H9 (cell line): ENCODE measurements around the gene CHURC1. TPM values are rescaled to one million over a fixed set of nuclear protein-coding genes. Genes with fewer than 3 reads are reported as not detected.

Experiments used
- DNase-seq: peaks from one replicate; pipeline ENCODE4 v3.0.0-alpha.2; 2017
- H2AFZ ChIP-seq: one replicate; pipeline ENCODE4 v1.6.1; 2013; ENCODE audit warnings: mild to moderate bottlenecking, low read length, control low read depth, moderate library complexity
- H2AK5ac ChIP-seq: 2 replicates; pipeline ENCODE4 v1.6.1; 2013; ENCODE audit warnings: low read length, control low read depth, mixed read lengths; ENCODE audit not compliant: insufficient read length
- H2BK120ac ChIP-seq: one replicate; pipeline ENCODE4 v1.6.1; 2013; ENCODE audit warnings: low read depth, mild to moderate bottlenecking, low read length, control low read depth, inconsistent platforms; ENCODE audit not compliant: poor library complexity, severe bottlenecking
- H2BK12ac ChIP-seq: 2 replicates; pipeline ENCODE4 v1.6.1; 2013; ENCODE audit warnings: low read length, control low read depth, mixed read lengths, low read depth; ENCODE audit not compliant: insufficient read length
- H2BK15ac ChIP-seq: 2 replicates; pipeline ENCODE4 v1.6.1; 2013; ENCODE audit warnings: low read depth, low read length, control low read depth
- H2BK20ac ChIP-seq: one replicate; pipeline ENCODE4 v1.6.1; 2013; ENCODE audit warnings: low read depth, mild to moderate bottlenecking, low read length, control low read depth, inconsistent platforms; ENCODE audit not compliant: poor library complexity, severe bottlenecking
- H2BK5ac ChIP-seq: 2 replicates; pipeline ENCODE4 v1.6.1; 2013; ENCODE audit warnings: low read length, control low read depth, mixed read lengths; ENCODE audit not compliant: insufficient read length
- H3K14ac ChIP-seq: 2 replicates; pipeline ENCODE4 v1.6.1; 2013; ENCODE audit warnings: low read length, control low read depth; ENCODE audit not compliant: insufficient read depth
- H3K18ac ChIP-seq: 2 replicates; pipeline ENCODE4 v1.6.1; 2013; ENCODE audit warnings: low read depth, mild to moderate bottlenecking, mixed read lengths, low read length, control low read depth; ENCODE audit not compliant: insufficient read length
- H3K23ac ChIP-seq: 2 replicates; pipeline ENCODE4 v1.6.1; 2013; ENCODE audit warnings: low read length, control low read depth, mixed read lengths, low read depth; ENCODE audit not compliant: insufficient read length
- H3K23me2 ChIP-seq: 2 replicates; pipeline ENCODE4 v1.6.1; 2013; ENCODE audit warnings: low read depth, mild to moderate bottlenecking, mixed read lengths, low read length, control low read depth; ENCODE audit not compliant: insufficient read length, poor library complexity, severe bottlenecking
- H3K27ac ChIP-seq: 2 replicates; pipeline ENCODE4 v1.5.1; 2013; ENCODE audit warnings: low read length, control low read depth, mixed read lengths, low read depth; ENCODE audit not compliant: insufficient read length
- H3K27me3 ChIP-seq: 2 replicates; pipeline ENCODE4 v1.6.1; 2013; ENCODE audit warnings: low read length, control low read depth, inconsistent platforms; ENCODE audit not compliant: insufficient read depth
- H3K4ac ChIP-seq: 2 replicates; pipeline ENCODE4 v1.6.1; 2013; ENCODE audit warnings: low read depth, mild to moderate bottlenecking, control low read depth, inconsistent platforms, low read length, moderate library complexity
- H3K4me1 ChIP-seq: 2 replicates; pipeline ENCODE4 v1.6.1; 2013; ENCODE audit warnings: low read length, control low read depth, inconsistent platforms; ENCODE audit not compliant: insufficient read depth
- H3K4me2 ChIP-seq: 2 replicates; pipeline ENCODE4 v1.6.1; 2013; ENCODE audit warnings: low read length, control low read depth, mixed read lengths; ENCODE audit not compliant: insufficient read length, insufficient read depth
- H3K56ac ChIP-seq: 2 replicates; pipeline ENCODE4 v1.6.1; 2013; ENCODE audit warnings: low read depth, mild to moderate bottlenecking, mixed read lengths, low read length, control low read depth; ENCODE audit not compliant: insufficient read length
- H3K79me1 ChIP-seq: 2 replicates; pipeline ENCODE4 v1.6.1; 2013; ENCODE audit warnings: low read depth, mild to moderate bottlenecking, moderate library complexity, low read length, control low read depth, inconsistent platforms; ENCODE audit not compliant: insufficient read depth, poor library complexity, severe bottlenecking
- H3K79me2 ChIP-seq: 2 replicates; pipeline ENCODE4 v1.6.1; 2013; ENCODE audit warnings: low read length, control low read depth, inconsistent platforms; ENCODE audit not compliant: insufficient read depth
- H3K9ac ChIP-seq: 2 replicates; pipeline ENCODE4 v1.6.1; 2013; ENCODE audit warnings: low read length, control low read depth, mixed read lengths; ENCODE audit not compliant: insufficient read length; ENCODE audit errors: extremely low read depth
- H3K9me3 ChIP-seq: one replicate; pipeline ENCODE4 v1.6.1; 2013; ENCODE audit warnings: low read depth, low read length, inconsistent platforms; ENCODE audit not compliant: control insufficient read depth
- H3T11ph ChIP-seq: one replicate; pipeline ENCODE4 v1.6.1; 2013; ENCODE audit warnings: mild to moderate bottlenecking, low read length, control low read depth, inconsistent platforms
- H4K20me1 ChIP-seq: one replicate; pipeline ENCODE4 v1.6.1; 2013; ENCODE audit not compliant: control insufficient read depth, insufficient read length, insufficient read depth
- H4K5ac ChIP-seq: 2 replicates; pipeline ENCODE4 v1.6.1; 2013; ENCODE audit warnings: low read depth, mild to moderate bottlenecking, mixed read lengths, low read length, control low read depth; ENCODE audit not compliant: insufficient read length
- H4K8ac ChIP-seq: replicated peaks from 2 replicates; pipeline ENCODE4 v1.6.1; 2013; ENCODE audit warnings: low read length, control low read depth, mixed read lengths, low read depth; ENCODE audit not compliant: insufficient read length
- H4K91ac ChIP-seq: 2 replicates; pipeline ENCODE4 v1.6.1; 2013; ENCODE audit warnings: low read depth, mild to moderate bottlenecking, moderate library complexity, mixed read lengths, low read length, control low read depth; ENCODE audit not compliant: insufficient read length
- H3K27ac Mint-ChIP-seq, 3 experiments: 2 replicates in 2 of 3; 3 replicates in 1 of 3; pipeline ENCODE4 v1.8.0; 2020 to 2021; ENCODE audit warnings: mixed read lengths in 3 of 3, mild to moderate bottlenecking in 1 of 3, moderate library complexity in 1 of 3
- H3K27me3 Mint-ChIP-seq: 2 replicates; pipeline ENCODE4 v1.8.0; 2021; ENCODE audit warnings: low read depth, mild to moderate bottlenecking, moderate library complexity, mixed read lengths
- H3K36me3 Mint-ChIP-seq, 3 experiments: 2 replicates in 2 of 3; 3 replicates in 1 of 3; pipeline ENCODE4 v1.8.0; 2020 to 2021; ENCODE audit warnings: low read depth in 3 of 3, mixed read lengths in 3 of 3; ENCODE audit not compliant: insufficient read depth in 1 of 3
- H3K4me1 Mint-ChIP-seq, 2 experiments: 2 replicates each; pipeline ENCODE4 v1.8.0; 2020; ENCODE audit warnings: mixed read lengths in 2 of 2
- H3K4me3 Mint-ChIP-seq, 2 experiments: 2 replicates in 1 of 2; 3 replicates in 1 of 2; pipeline ENCODE4 v1.8.0; 2020 to 2021; ENCODE audit warnings: mild to moderate bottlenecking in 2 of 2, mixed read lengths in 2 of 2, moderate library complexity in 1 of 2
- H3K9me3 Mint-ChIP-seq, 2 experiments: 2 replicates in 1 of 2; 3 replicates in 1 of 2; pipeline ENCODE4 v1.8.0; 2020; ENCODE audit warnings: mild to moderate bottlenecking in 2 of 2, mixed read lengths in 2 of 2, moderate library complexity in 1 of 2
- WGBS: extraction: QIAGEN DNeasy Blood & Tissue Kit; methylation state at CpG from one replicate; pipeline ENCODE4 v1.1.7; 2013; ENCODE audit warnings: missing lambda C conversion rate, low lambda C conversion rate, mixed read lengths; ENCODE audit not compliant: insufficient read length; ENCODE audit errors: extremely low coverage; 5-methylcytosine and 5-hydroxymethylcytosine counted together
- total RNA-seq: library from RNA; stranded (reverse); gene quantifications from 2 replicates; pipeline ENCODE4 v1.2.1, GENCODE V29; 2021
- TF ChIP-seq, protein P1 (sequence below): fragments of 200-600 bp; sonication (generic); conservative IDR thresholded peaks from 3 replicates; pipeline ENCODE4 v1.8.0; 2021; ENCODE audit warnings: antibody characterized with exemption, mild to moderate bottlenecking

Gene CHURC1
- total RNA-seq, 1 experiment from 2014 or later = 58.7 TPM

DNA sequence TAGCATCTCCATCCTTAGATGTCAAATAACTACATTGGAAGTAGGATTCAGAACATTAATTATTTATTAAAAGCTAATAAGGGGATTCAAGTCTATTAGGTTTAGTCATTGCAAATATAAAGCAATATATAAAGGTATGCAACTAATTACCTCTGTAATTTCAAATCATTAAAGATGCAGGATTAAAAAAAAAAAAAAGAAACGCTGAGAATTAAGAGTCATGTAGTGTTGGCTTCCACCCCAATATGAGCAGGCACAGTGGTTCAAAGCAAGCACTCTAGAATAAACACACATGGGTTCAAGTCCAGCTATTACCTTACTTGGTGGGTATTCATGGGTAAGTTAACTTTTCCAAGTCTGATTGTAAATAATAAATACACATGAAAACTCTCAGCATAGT is 45.4 kb upstream of the CHURC1 start:
- no peak overlapping the region for H3K4me2 ChIP-seq
- H3K4me1 ChIP-seq = peaks cover 4% of the 10 kb centered on the region; the same call in 1 of the 2 replicates
- H2BK12ac ChIP-seq = no peak overlapping the region
- H3K23me2 ChIP-seq = no peaks in the 10 kb centered on the region
- H2AFZ ChIP-seq = no peak overlapping the region
- H3K27ac Mint-ChIP-seq = no peak overlapping the region
- H2BK15ac ChIP-seq = no peak overlapping the region
- no peaks in the 10 kb centered on the region for H3K79me1 ChIP-seq
- no peak overlapping the region for H2AK5ac ChIP-seq
- H2BK5ac ChIP-seq = no peak overlapping the region
- H2BK20ac ChIP-seq = no peak overlapping the region
- TF ChIP-seq, protein P1, sequence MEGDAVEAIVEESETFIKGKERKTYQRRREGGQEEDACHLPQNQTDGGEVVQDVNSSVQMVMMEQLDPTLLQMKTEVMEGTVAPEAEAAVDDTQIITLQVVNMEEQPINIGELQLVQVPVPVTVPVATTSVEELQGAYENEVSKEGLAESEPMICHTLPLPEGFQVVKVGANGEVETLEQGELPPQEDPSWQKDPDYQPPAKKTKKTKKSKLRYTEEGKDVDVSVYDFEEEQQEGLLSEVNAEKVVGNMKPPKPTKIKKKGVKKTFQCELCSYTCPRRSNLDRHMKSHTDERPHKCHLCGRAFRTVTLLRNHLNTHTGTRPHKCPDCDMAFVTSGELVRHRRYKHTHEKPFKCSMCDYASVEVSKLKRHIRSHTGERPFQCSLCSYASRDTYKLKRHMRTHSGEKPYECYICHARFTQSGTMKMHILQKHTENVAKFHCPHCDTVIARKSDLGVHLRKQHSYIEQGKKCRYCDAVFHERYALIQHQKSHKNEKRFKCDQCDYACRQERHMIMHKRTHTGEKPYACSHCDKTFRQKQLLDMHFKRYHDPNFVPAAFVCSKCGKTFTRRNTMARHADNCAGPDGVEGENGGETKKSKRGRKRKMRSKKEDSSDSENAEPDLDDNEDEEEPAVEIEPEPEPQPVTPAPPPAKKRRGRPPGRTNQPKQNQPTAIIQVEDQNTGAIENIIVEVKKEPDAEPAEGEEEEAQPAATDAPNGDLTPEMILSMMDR = no peak
- H2BK120ac ChIP-seq = no peak overlapping the region
- no peak overlapping the region for H3K18ac ChIP-seq
- H3K56ac ChIP-seq = no peak overlapping the region
- H3K4me1 Mint-ChIP-seq = peaks cover 15 to 17% of the 10 kb centered on the region in 2 experiments
- H3K27me3 ChIP-seq = no peaks in the 10 kb centered on the region
- H3K36me3 Mint-ChIP-seq = no peaks in the 10 kb centered on the region; a peak in 1 of 7 replicates
- no peak overlapping the region for H3K4ac ChIP-seq
- no peak overlapping the region for H4K8ac ChIP-seq
- no peaks in the 10 kb centered on the region for H4K20me1 ChIP-seq
- H3K9me3 ChIP-seq = no peaks in the 10 kb centered on the region
- no peak overlapping the region for H4K5ac ChIP-seq
- peaks cover 15% of the 10 kb centered on the region for H3K27me3 Mint-ChIP-seq
- peaks cover 0 to 3% of the 10 kb centered on the region in 2 experiments; a peak in 2 of 5 replicates for H3K9me3 Mint-ChIP-seq
- H4K91ac ChIP-seq = no peak overlapping the region
- H3K4me3 Mint-ChIP-seq = no peak overlapping the region
- DNase-seq = no peak
- no peak overlapping the region for H3K23ac ChIP-seq
- no peak overlapping the region for H3K14ac ChIP-seq
- no peak overlapping the region for H3T11ph ChIP-seq
- H3K79me2 ChIP-seq = no peaks in the 10 kb centered on the region
- no CpG with 5 or more reads among the region's 1 CpG for WGBS
- no peak overlapping the region for H3K27ac ChIP-seq
- no peak overlapping the region for H3K9ac ChIP-seq
